Stimulated activated CD4-positive, alpha-beta T cell treated with anti-CD3 and anti-CD28 coated beads, Interleukin-2, amount 100 ng/mL, for 48 hours (primary cell): ENCODE results near the gene PTDSS2.

Source experiments
- DNase-seq, 2 donors: peaks; one replicate each; pipeline ENCODE4 v3.0.0-alpha.2; 2020

The PTDSS2 gene

DNA sequence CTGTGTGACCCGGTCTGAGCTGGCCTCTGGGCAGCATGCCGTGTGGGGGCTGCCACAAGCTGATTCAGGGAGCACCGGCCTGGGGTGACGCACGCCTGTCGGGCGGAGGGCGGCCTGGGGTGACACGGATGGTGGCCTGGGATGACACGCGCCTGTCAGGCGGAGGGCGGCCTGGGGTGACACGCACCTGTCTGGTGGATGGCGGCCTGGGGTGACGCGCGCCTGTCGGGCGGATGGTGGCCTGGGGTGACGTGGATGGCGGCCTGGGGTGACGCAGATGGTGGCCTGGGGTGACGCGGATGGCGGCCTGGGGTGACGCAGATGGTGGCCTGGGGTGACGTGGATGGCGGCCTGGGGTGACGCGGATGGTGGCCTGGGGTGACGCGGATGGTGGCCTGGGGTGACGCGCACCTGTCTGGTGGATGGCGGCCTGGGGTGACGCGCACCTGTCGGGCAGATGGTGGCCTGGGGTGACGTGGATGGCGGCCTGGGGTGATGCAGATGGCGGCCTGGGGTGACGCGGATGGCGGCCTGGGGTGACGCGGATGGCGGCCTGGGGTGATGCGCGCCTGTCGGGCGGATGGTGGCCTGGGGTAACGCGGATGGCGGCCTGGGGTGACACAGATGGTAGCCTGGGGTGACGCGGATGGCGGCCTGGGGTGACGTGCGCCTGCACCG, 21.5 kb downstream of the PTDSS2 start:
- no peak for DNase-seq

DNA sequence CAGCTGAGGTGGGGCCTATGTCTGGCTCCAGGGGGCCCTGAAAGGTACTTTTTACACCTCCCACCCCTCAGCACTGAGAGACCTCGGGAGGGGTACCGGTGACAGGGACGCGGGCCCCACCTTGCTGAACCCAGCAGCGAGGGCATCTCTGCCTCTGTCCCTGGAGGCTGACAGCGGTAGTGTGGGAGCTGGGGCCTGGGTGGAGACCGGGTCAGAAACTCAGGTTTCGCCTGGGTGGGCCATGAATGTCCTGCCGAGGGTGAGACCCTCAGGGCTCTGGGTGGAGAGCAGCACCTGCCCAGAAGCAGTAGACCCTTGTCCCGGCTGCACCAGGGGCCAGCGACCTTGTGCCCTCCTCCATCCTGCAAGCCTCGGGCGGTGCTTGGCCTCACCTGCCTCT, 22.2 kb downstream of the PTDSS2 start:
- DNase-seq: no peak

- DNase-seq: no peak
Observed at GRCh38 chr11:472816-473215, 22.7 kb downstream of the PTDSS2 start.

DNA sequence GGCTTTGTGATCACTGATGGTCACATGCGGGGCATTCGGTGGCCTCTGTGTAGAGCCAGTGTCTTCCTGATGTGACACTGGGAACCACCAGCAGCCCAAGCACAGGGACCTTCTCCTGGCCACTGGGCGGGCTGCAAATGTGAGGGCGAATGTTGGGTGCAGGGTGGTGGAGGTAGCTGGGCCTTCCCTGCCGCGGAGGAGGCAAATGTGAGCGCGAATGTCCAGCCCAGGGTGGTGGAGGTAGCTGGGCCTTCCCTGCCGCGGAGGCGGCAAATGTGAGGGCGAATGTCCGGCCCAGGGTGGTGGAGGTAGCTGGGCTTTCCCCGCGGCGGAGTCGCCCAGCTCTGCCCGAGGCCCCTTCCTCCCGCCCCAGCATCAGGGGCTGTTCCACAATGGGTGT, 23.3 kb downstream of the PTDSS2 start:
- no peak for DNase-seq

DNA sequence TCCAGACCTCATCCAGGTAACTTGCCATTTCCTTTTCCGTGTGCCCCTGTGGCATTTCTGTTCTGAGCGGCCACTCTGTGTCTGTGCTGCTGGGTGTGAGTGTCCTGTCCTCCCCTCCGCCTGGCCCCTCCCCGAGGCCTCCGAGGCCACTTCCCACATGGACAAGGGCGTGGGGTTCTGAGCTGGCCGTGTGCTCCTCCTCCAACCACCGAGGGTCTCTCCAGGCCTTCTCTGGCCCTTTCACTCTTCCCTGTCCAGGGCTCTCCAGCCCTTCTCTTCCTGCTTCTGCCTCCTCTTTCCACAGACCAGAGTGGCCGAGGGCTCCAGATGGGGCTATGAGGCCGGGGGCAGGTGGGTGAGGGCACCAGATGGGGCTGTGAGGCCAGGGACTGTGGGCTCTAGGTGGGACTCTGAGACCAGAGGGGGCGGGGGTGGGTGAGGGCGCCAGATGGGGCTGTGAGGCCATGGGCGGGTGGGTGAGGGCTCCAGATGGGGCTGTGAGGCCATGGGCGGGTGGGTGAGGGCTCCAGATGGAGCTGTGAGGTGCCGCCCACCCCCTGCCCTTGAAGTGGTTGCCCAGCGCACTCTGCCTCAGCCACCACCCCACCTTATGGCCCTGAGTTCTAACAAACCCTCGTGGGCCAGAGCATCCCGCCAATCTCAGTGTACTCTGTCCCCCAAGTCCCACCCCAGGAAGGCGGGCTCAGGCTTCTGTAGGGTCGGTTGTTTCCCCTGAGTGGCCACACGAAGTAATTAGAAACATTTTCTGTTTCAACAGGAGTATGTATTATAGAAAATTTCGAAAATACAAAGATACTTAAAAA, 24.1 kb downstream of the PTDSS2 start:
- DNase-seq: no peak

- DNase-seq: no peak
Observed at GRCh38 chr11:474914-475506, 24.9 kb downstream of the PTDSS2 start.

DNA sequence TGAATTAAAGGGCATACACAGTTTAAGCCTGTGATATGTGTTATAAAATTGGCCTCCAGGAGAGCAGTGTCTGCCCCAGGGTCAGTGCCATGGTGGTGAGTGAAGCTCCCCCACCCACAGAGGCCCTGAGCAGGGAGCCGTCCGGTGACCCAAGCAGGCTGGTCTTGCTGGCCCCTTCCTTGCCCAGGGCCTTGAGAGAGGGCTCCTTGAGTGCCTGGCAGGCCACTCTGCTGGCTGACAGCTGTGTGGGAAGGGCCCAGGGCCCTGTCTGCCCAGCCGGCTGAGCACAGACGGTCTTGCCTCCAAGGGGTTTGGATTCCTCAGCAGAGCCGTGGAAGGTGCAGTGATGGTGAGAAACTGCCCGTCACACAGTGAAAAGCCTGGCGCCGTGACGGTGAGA, 25.9 kb downstream of the PTDSS2 start:
- no peak for DNase-seq

- no peak for DNase-seq
Observed at GRCh38 chr11:476416-476815, 26.3 kb downstream of the PTDSS2 start.

DNA sequence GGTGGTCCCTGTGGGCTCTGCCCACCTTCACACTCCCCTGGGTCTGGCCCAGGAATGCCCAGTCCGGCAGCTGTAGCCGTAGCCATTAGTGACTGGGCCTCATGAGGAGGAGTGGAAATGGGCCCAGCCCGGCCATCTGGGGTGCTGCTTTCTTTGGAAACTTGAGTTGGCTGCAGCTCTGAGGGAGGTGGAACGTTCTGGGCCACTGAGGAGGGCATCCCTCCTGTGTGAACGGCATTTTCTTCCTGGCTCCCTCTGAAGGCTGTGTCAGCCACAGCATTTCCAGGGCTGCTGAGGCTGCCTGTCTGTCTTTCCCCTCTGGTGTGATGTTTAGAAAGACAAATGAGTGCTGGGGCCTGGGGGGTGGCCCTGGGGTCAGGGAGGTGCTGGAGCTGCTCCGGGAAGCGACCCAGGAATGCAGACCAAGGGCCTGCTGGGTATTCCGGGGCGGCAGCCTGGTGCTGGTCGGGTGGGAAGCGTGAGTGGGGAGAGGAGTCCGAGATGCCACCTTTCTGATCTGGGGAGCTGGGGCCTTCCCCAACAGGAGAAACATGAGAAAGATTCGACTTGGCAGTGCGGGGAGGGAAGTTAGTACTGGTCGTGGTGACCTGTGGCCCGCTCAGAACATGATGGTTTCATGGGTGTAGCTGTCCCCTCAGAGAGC, 27.1 kb downstream of the PTDSS2 start:
- no peak for DNase-seq

GRCh38 chr11:479311-479710, 29.2 kb downstream of the PTDSS2 start:
- DNase-seq: no peak

GRCh38 chr11:484616-485015, 34.5 kb downstream of the PTDSS2 start:
- no peak for DNase-seq

- no peak for DNase-seq
Observed at GRCh38 chr11:486189-486588, 36.1 kb downstream of the PTDSS2 start.

GRCh38 chr11:487571-488021, 37.5 kb downstream of the PTDSS2 start:
- DNase-seq: no peak

GRCh38 chr11:488062-488461, 38.0 kb downstream of the PTDSS2 start:
- DNase-seq: no peak

DNA sequence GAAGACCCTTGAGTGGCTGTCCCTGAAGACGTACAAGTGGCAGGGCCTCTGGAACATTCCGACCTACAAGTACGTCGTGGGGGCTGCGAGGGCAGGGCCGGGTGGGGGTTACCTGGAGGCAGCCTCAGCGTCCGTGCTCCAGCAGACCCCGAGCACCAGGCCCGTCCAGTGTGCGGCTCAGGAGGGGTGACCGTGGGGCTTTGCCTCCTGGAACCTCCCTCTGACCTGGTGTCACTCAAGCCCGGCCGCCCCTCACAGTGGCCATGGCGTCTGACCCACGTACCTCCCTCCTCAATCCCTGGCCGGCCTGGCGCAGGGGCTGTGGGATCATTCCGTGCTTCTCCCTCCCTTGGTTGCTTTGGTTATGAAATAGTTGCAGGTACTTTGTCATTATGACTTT, 38.5 kb downstream of the PTDSS2 start:
- no peak for DNase-seq

DNA sequence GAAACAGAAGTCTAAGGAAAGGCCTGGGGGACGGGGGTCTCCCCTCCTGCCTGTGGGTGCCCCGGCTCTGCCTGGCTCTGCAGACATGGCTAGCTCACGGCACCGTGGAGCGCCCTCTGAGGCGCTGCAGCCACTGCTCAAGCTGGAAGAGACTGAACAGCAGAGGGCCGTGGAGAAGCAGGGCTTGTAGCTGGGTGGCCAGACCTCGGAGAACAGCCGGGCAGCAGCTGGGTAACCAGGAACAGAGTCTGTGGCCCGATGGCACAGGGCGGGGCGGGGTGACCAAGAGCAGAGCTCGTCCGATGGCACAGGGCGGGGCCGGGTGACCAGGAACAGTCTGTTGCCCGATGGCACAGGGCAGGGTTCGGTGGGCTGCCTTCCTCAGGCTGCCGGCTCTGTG, 38.9 kb downstream of the PTDSS2 start:
- DNase-seq: no peak

GRCh38 chr11:489610-490185, 39.6 kb downstream of the PTDSS2 start:
- no peak for DNase-seq

- DNase-seq: no peak
Observed at GRCh38 chr11:490186-490929, 40.3 kb downstream of the PTDSS2 start.

DNA sequence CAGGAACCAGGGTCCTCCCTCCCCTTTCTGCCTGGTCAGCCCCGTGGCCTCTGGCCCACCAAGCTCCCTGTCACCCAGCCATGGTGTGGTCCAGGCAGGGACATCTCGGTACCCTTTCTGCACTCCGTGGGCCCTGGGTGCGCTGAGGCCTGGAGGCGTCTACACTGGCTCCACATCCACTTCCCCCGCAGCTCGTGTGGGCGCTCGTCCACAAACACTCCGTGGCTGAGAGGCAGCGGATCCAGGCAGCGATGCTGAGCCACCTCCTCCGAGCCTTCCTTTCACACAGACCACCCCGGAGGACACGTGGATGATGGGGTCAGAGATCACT, 40.8 kb downstream of the PTDSS2 start:
- no peak for DNase-seq

- no peak for DNase-seq
Observed at GRCh38 chr11:491358-491757, 41.3 kb downstream of the PTDSS2 start.

GRCh38 chr11:492427-493226, 42.5 kb downstream of the PTDSS2 start:
- no peak for DNase-seq
